Tibial artery (tissue), 4 donors: ENCODE measurements around the gene MGLL.
A peak's percentile ranks its signal among the peaks of the same experiment; 100 is the strongest.
"Not testable (repeated sequence)": the region's sequence is repeated elsewhere in the genome, so short reads cannot be mapped to it uniquely, and the experiment has no call there.

ENCODE experiments used
- DNase-seq, 2 donors: peaks; one replicate each; pipeline ENCODE4 v3.0.0-alpha.2; 2019
- H3K27ac ChIP-seq, 2 donors: fragments of 200-600 bp; sonication (generic) in 1 of 2; 1 replicate in 1 of 2; 2 replicates in 1 of 2; pipeline ENCODE4 v1.5.1; 2018 to 2019; ENCODE audit warnings: mild to moderate bottlenecking in 1 of 2
- H3K27me3 ChIP-seq, 2 donors: fragments of 200-600 bp; sonication (generic) in 1 of 2; one replicate each; pipeline versions ENCODE4 v1.5.1 to v1.6.0; 2016 to 2019
- H3K36me3 ChIP-seq, 3 donors: fragments of 200-600 bp; sonication (generic) in 2 of 3; one replicate each; pipeline ENCODE4 v1.5.1; 2016 to 2019; ENCODE audit warnings: mild to moderate bottlenecking in 2 of 3
- H3K4me1 ChIP-seq, 4 donors: fragments of 200-600 bp; sonication (generic) in 2 of 4; 1 replicate in 3 of 4; 2 replicates in 1 of 4; pipeline ENCODE4 v1.5.1; 2016 to 2019
- H3K4me3 ChIP-seq, 2 donors: fragments of 200-600 bp; sonication (generic) in 1 of 2; 1 replicate in 1 of 2; 2 replicates in 1 of 2; pipeline ENCODE4 v1.5.1; 2018 to 2019; ENCODE audit warnings: mild to moderate bottlenecking in 2 of 2
- H3K9me3 ChIP-seq, 3 donors: fragments of 200-600 bp; sonication (generic) in 1 of 3; one replicate each; pipeline ENCODE4 v1.5.1; 2016 to 2019
- CTCF ChIP-seq, 2 experiments: fragments of 200-600 bp in 1 of 2; fragments of 450-650 bp in 1 of 2; IDR thresholded peaks; one replicate each; pipeline ENCODE4 v1.5.1; 2017 to 2019; ENCODE audit warnings: antibody characterized with exemption in 2 of 2, mild to moderate bottlenecking in 1 of 2, moderate library complexity in 1 of 2
- intact Hi-C: fragments of 100-400 bp; cut with DNase I; formaldehyde crosslinking; loops from one replicate; pipeline ENCODE4 v1.15.0; 2023; ENCODE audit warnings: low total_unique reads

The MGLL gene

GRCh38 chr3:127660621-127661251, 161.6 kb downstream of the MGLL start:
- no peaks in the 10 kb centered on the region for H3K9me3 ChIP-seq
- peak in 1 of 2 donors; percentile 57 for DNase-seq
- peaks cover 0 to 44% (median 4%) of the 10 kb centered on the region in 4 donors for H3K4me1 ChIP-seq
- TF ChIP-seq CTCF (IDR thresholded peaks at IDR 0.05): no peak
- H3K27me3 ChIP-seq: no peaks in the 10 kb centered on the region
- no peak overlapping the region for H3K4me3 ChIP-seq
- H3K27ac ChIP-seq: peak overlapping the region in 1 of 2 donors; percentile 59
- intact Hi-C loops: no loop called here
- H3K36me3 ChIP-seq: no peaks in the 10 kb centered on the region

GRCh38 chr3:127658234-127658633, 164.1 kb downstream of the MGLL start:
- Histone ChIP-seq H3K27me3 (no peaks in the 10 kb centered on the region), H3K9me3 (no peaks in the 10 kb centered on the region), H3K27ac (peak overlapping the region in 1 of 2 donors; percentile 26), H3K4me3 (no peak overlapping the region), H3K36me3 (no peaks in the 10 kb centered on the region), H3K4me1 (peaks cover 0 to 58% (median 11%) of the 10 kb centered on the region in 4 donors)
- TF ChIP-seq CTCF (IDR thresholded peaks at IDR 0.05): no peak
- intact Hi-C loops: loop anchor here (10.0 kb wide), 2 partner anchors 317 to 417 kb away; no protein-coding TSS in a partner anchor
- DNase-seq: no peak

GRCh38 chr3:127656906-127657305, 165.4 kb downstream of the MGLL start:
- peaks cover 0 to 52% (median 9%) of the 10 kb centered on the region in 4 donors for H3K4me1 ChIP-seq
- intact Hi-C loops: loop anchor here (10.0 kb wide), 2 partner anchors 318 to 418 kb away; no protein-coding TSS in a partner anchor
- no peak overlapping the region for H3K4me3 ChIP-seq
- no peaks in the 10 kb centered on the region for H3K27me3 ChIP-seq
- H3K9me3 ChIP-seq: no peaks in the 10 kb centered on the region
- TF ChIP-seq CTCF (IDR thresholded peaks at IDR 0.05): no peak
- no peak overlapping the region for H3K27ac ChIP-seq
- H3K36me3 ChIP-seq: no peaks in the 10 kb centered on the region
- peak in 1 of 2 donors; percentile 48 for DNase-seq

- Histone ChIP-seq H3K27me3 (no peaks in the 10 kb centered on the region), H3K27ac (peak overlapping the region; percentile 57 to 72), H3K36me3 (no peaks in the 10 kb centered on the region), H3K4me1 (peaks cover 0 to 43% (median 7%) of the 10 kb centered on the region in 4 donors), H3K4me3 (no peak overlapping the region), H3K9me3 (no peaks in the 10 kb centered on the region)
- intact Hi-C loops: loop anchor here (10.0 kb wide), 2 partner anchors 319 to 419 kb away; no protein-coding TSS in a partner anchor
- DNase-seq: peak in 1 of 2 donors; percentile 29
- no peak for TF ChIP-seq CTCF (IDR thresholded peaks at IDR 0.05)
Measured at GRCh38 chr3:127655641-127656040, 166.7 kb downstream of the MGLL start.

- Histone ChIP-seq H3K27ac (peak overlapping the region; percentile 57 to 72), H3K4me1 (peaks cover 0 to 43% (median 7%) of the 10 kb centered on the region in 4 donors)
- H3K36me3 ChIP-seq, H3K27me3 ChIP-seq, H3K4me3 ChIP-seq, H3K9me3 ChIP-seq: not testable (repeated sequence)
- intact Hi-C loops: loop anchor here (10.0 kb wide), 2 partner anchors 320 to 420 kb away; no protein-coding TSS in a partner anchor
- peak in 1 of 2 donors; percentile 39 for DNase-seq
Measured at GRCh38 chr3:127654993-127655392, 167.3 kb downstream of the MGLL start.

GRCh38 chr3:127654374-127654773, 167.9 kb downstream of the MGLL start:
- intact Hi-C loops: loop anchor here (10.0 kb wide), 2 partner anchors 320 to 420 kb away; no protein-coding TSS in a partner anchor
- peak overlapping the region in 1 of 2 donors; percentile 72 for H3K27ac ChIP-seq
- no peak for TF ChIP-seq CTCF (IDR thresholded peaks at IDR 0.05)
- no peaks in the 10 kb centered on the region for H3K36me3 ChIP-seq
- DNase-seq: peak in 1 of 2 donors; percentile 33
- H3K9me3 ChIP-seq: no peaks in the 10 kb centered on the region
- no peaks in the 10 kb centered on the region for H3K27me3 ChIP-seq
- H3K4me1 ChIP-seq: peaks cover 0 to 43% (median 7%) of the 10 kb centered on the region in 4 donors
- no peak overlapping the region for H3K4me3 ChIP-seq
